Measurements from ENCODE around the gene ECM2. TPM values are rescaled to one million over a fixed set of nuclear protein-coding genes. Genes with fewer than 3 reads are reported as not detected.

The ECM2 gene
- polyA plus RNA-seq, 1 experiment: 2.2 TPM

GRCh38 chr9:92504881-92505280 is 30.9 kb downstream of the ECM2 start:
- Histone ChIP-seq H3K4me3 (ENCODE audit: low read depth, low read length) (no peak overlapping the region), H3K27me3 (ENCODE audit: control insufficient read depth, insufficient read depth, low read length) (no peaks in the 10 kb centered on the region), H3K9me3 (ENCODE audit: control insufficient read depth, insufficient read depth, low read length) (no peaks in the 10 kb centered on the region), H3K27ac (ENCODE audit: low read depth, low read length) (peak overlapping the region; percentile 71)
- no peak for TF ChIP-seq CTCF (IDR thresholded peaks at IDR 0.05; ENCODE audit: low read depth, low read length)
- CTCF ChIA-PET: no interaction called here
- POLR2A ChIA-PET: no interaction called here
- no peak for DNase-seq (ENCODE audit: low read depth, low spot score)

- no peak for DNase-seq (ENCODE audit: low read depth, low spot score)
- POLR2A ChIA-PET: no interaction called here
- Histone ChIP-seq H3K27me3 (ENCODE audit: control insufficient read depth, insufficient read depth, low read length) (no peaks in the 10 kb centered on the region), H3K27ac (ENCODE audit: low read depth, low read length) (no peak overlapping the region), H3K9me3 (ENCODE audit: control insufficient read depth, insufficient read depth, low read length) (no peaks in the 10 kb centered on the region), H3K4me3 (ENCODE audit: low read depth, low read length) (no peak overlapping the region)
- CTCF ChIA-PET: no interaction called here
- no peak for TF ChIP-seq CTCF (IDR thresholded peaks at IDR 0.05; ENCODE audit: low read depth, low read length)
Measured at GRCh38 chr9:92503156-92503555, 32.6 kb downstream of the ECM2 start.

- Histone ChIP-seq H3K9me3 (ENCODE audit: control insufficient read depth, insufficient read depth, low read length) (no peaks in the 10 kb centered on the region), H3K27me3 (ENCODE audit: control insufficient read depth, insufficient read depth, low read length) (no peaks in the 10 kb centered on the region), H3K4me3 (ENCODE audit: low read depth, low read length) (no peak overlapping the region), H3K27ac (ENCODE audit: low read depth, low read length) (no peak overlapping the region)
- ChIA-PET POLR2A (no interaction called here), CTCF (interaction anchor here (0.8 kb wide), 1 partner anchor 11 kb away, joined by 3 read pairs; no protein-coding TSS in a partner anchor)
- DNase-seq (ENCODE audit: low read depth, low spot score): no peak
- TF ChIP-seq CTCF (IDR thresholded peaks at IDR 0.05; ENCODE audit: low read depth, low read length): peak; percentile 40
Measured at GRCh38 chr9:92501671-92502393, 34.0 kb downstream of the ECM2 start.

- H3K27ac ChIP-seq (ENCODE audit: low read depth, low read length): no peak overlapping the region
- no peak for TF ChIP-seq CTCF (IDR thresholded peaks at IDR 0.05; ENCODE audit: low read depth, low read length)
- no peak overlapping the region for H3K4me3 ChIP-seq (ENCODE audit: low read depth, low read length)
- POLR2A ChIA-PET: no interaction called here
- no peaks in the 10 kb centered on the region for H3K9me3 ChIP-seq (ENCODE audit: control insufficient read depth, insufficient read depth, low read length)
- DNase-seq (ENCODE audit: low read depth, low spot score): no peak
- CTCF ChIA-PET: interaction anchor here (0.7 kb wide), 1 partner anchor 1451 kb away, joined by 3 read pairs; no protein-coding TSS in a partner anchor
- H3K27me3 ChIP-seq (ENCODE audit: control insufficient read depth, insufficient read depth, low read length): no peaks in the 10 kb centered on the region
Measured at GRCh38 chr9:92500725-92501124, 35.1 kb downstream of the ECM2 start.

GRCh38 chr9:92499701-92500100 is 36.1 kb downstream of the ECM2 start:
- no peak for DNase-seq (ENCODE audit: low read depth, low spot score)
- ChIA-PET CTCF (interaction anchor here (1.5 kb wide), 1 partner anchor 13 kb away, joined by 3 read pairs; no protein-coding TSS in a partner anchor), POLR2A (no interaction called here)
- no peaks in the 10 kb centered on the region for H3K9me3 ChIP-seq (ENCODE audit: control insufficient read depth, insufficient read depth, low read length)
- no peak overlapping the region for H3K4me3 ChIP-seq (ENCODE audit: low read depth, low read length)
- TF ChIP-seq CTCF (IDR thresholded peaks at IDR 0.05; ENCODE audit: low read depth, low read length): no peak
- H3K27ac ChIP-seq (ENCODE audit: low read depth, low read length): no peak overlapping the region
- H3K27me3 ChIP-seq (ENCODE audit: control insufficient read depth, insufficient read depth, low read length): no peaks in the 10 kb centered on the region
